ENCODE data around the gene UBALD1. TPM values are rescaled to one million over a fixed set of nuclear protein-coding genes. Genes with fewer than 3 reads are reported as not detected.

The UBALD1 gene
- total and polyA plus RNA-seq, 2 donors (not counting 3 experiments of a cell fraction or from before 2014, with no cell fraction given), result 24.8 to 41.6 TPM

GRCh38 chr16:4591191-4591590 is 23.5 kb downstream of the UBALD1 start:
- dilution Hi-C loops (cut with MboI; ENCODE audit: extremely low pct_ligation_motif_present, low sequenced_read_pairs), result no loop called here
- Histone ChIP-seq H3K9me3 (replicated peaks; ENCODE audit: control insufficient read depth, insufficient read depth, low read length) (no peaks in the 10 kb centered on the region), H3K4me3 (replicated peaks in 1 of 3; ENCODE audit: insufficient read depth in 1 of 3, low read depth in 1 of 3, low read length in 3 of 3) (no peak overlapping the region), H3K4me2 (ENCODE audit: insufficient read depth, low read length) (no peak overlapping the region), H4K20me1 (replicated peaks; ENCODE audit: control insufficient read depth, extremely low read depth, insufficient read depth, low read length) (no peaks in the 10 kb centered on the region), H3K9me1 (replicated peaks; ENCODE audit: control insufficient read depth, extremely low read depth, insufficient read depth, low read length) (no peaks in the 10 kb centered on the region), H2AFZ (ENCODE audit: low read depth, low read length) (no peak overlapping the region), H3K79me2 (ENCODE audit: control insufficient read depth, insufficient read depth, low read length) (no peaks in the 10 kb centered on the region), H3K27ac (ENCODE audit: insufficient read depth, low read depth, low read length) (no peak overlapping the region), H3K36me3 (ENCODE audit: control insufficient read depth in 2 of 2, extremely low read depth in 1 of 2, insufficient read depth in 2 of 2, low read length in 2 of 2) (no peaks in the 10 kb centered on the region), H3K4me1 (ENCODE audit: control insufficient read depth, extremely low read depth, insufficient read depth, low read length) (no peaks in the 10 kb centered on the region), H3K9ac (replicated peaks; ENCODE audit: extremely low read depth, insufficient read depth, low read length) (no peak overlapping the region), H3K27me3 (ENCODE audit: control insufficient read depth in 2 of 2, insufficient read depth in 2 of 2, low read length in 2 of 2) (peaks cover 0 to 9% of the 10 kb centered on the region in 2 experiments)
- ChIA-PET CTCF (no interaction called here), POLR2A (no interaction called here)
- no peak for DNase-seq (ENCODE audit: low read depth, low spot score)
- no TSS peak for BruUV-seq (replicated peaks)
- TF ChIP-seq GATA2 (IDR thresholded peaks at IDR 0.05; ENCODE audit: insufficient read depth, insufficient read length, low read depth, low read length) (no peak), JUN (IDR thresholded peaks at IDR 0.05; ENCODE audit: borderline replicate concordance, insufficient read depth, insufficient read length, low read depth) (no peak), POLR2A (IDR thresholded peaks at IDR 0.05; ENCODE audit: low read depth, low read length) (no peak), MYC (IDR thresholded peaks at IDR 0.05; ENCODE audit: low read depth, low read length) (no peak), FOS (IDR thresholded peaks at IDR 0.05; ENCODE audit: borderline replicate concordance, insufficient read depth, low read length) (no peak), CTCF (IDR thresholded peaks at IDR 0.05; ENCODE audit: extremely low read depth in 1 of 2, insufficient read depth in 1 of 2, low read depth in 1 of 2, low read length in 2 of 2) (no peak), EZH2 (IDR thresholded peaks at IDR 0.05; ENCODE audit: borderline replicate concordance, low read depth, low read length, severe bottlenecking) (no peak)
- intact Hi-C loops (cut with micrococcal nuclease), result no loop called here
- FAIRE-seq, result no peak

- no peak overlapping the region for H3K4me2 ChIP-seq (ENCODE audit: insufficient read depth, low read length)
- H3K4me1 ChIP-seq (ENCODE audit: control insufficient read depth, extremely low read depth, insufficient read depth, low read length), result no peaks in the 10 kb centered on the region
- H2AFZ ChIP-seq (ENCODE audit: low read depth, low read length), result no peak overlapping the region
- intact Hi-C loops (cut with micrococcal nuclease) (no loop called here), dilution Hi-C loops (cut with MboI; ENCODE audit: extremely low pct_ligation_motif_present, low sequenced_read_pairs) (no loop called here)
- DNase-seq (ENCODE audit: low read depth, low spot score), result no peak
- FAIRE-seq, result no peak
- no TSS peak for BruUV-seq (replicated peaks)
- no peak overlapping the region for H3K4me3 ChIP-seq (replicated peaks in 1 of 3; ENCODE audit: insufficient read depth in 1 of 3, low read depth in 1 of 3, low read length in 3 of 3)
- H3K9me3 ChIP-seq (replicated peaks; ENCODE audit: control insufficient read depth, insufficient read depth, low read length), result no peaks in the 10 kb centered on the region
- no peak overlapping the region for H3K9ac ChIP-seq (replicated peaks; ENCODE audit: extremely low read depth, insufficient read depth, low read length)
- no peak overlapping the region for H3K27ac ChIP-seq (ENCODE audit: insufficient read depth, low read depth, low read length)
- peaks cover 0 to 9% of the 10 kb centered on the region in 2 experiments for H3K27me3 ChIP-seq (ENCODE audit: control insufficient read depth in 2 of 2, insufficient read depth in 2 of 2, low read length in 2 of 2)
- no peaks in the 10 kb centered on the region for H3K9me1 ChIP-seq (replicated peaks; ENCODE audit: control insufficient read depth, extremely low read depth, insufficient read depth, low read length)
- no peaks in the 10 kb centered on the region for H3K79me2 ChIP-seq (ENCODE audit: control insufficient read depth, insufficient read depth, low read length)
- CTCF ChIA-PET, result no interaction called here
- POLR2A ChIA-PET, result no interaction called here
- TF ChIP-seq CTCF (IDR thresholded peaks at IDR 0.05; ENCODE audit: extremely low read depth in 1 of 2, insufficient read depth in 1 of 2, low read depth in 1 of 2, low read length in 2 of 2) (no peak), MYC (IDR thresholded peaks at IDR 0.05; ENCODE audit: low read depth, low read length) (no peak), MAX (IDR thresholded peaks at IDR 0.05; ENCODE audit: insufficient read depth, insufficient read length) (no peak), FOS (IDR thresholded peaks at IDR 0.05; ENCODE audit: borderline replicate concordance, insufficient read depth, low read length) (no peak), JUN (IDR thresholded peaks at IDR 0.05; ENCODE audit: borderline replicate concordance, insufficient read depth, insufficient read length, low read depth) (no peak), GATA2 (IDR thresholded peaks at IDR 0.05; ENCODE audit: insufficient read depth, insufficient read length, low read depth, low read length) (no peak), POLR2AphosphoS5 (IDR thresholded peaks at IDR 0.05; ENCODE audit: insufficient read depth, low read depth, low read length) (no peak), POLR2A (IDR thresholded peaks at IDR 0.05; ENCODE audit: low read depth, low read length) (no peak), EZH2 (IDR thresholded peaks at IDR 0.05; ENCODE audit: borderline replicate concordance, low read depth, low read length, severe bottlenecking) (no peak)
- H3K36me3 ChIP-seq (ENCODE audit: control insufficient read depth in 2 of 2, extremely low read depth in 1 of 2, insufficient read depth in 2 of 2, low read length in 2 of 2), result no peaks in the 10 kb centered on the region
- no peaks in the 10 kb centered on the region for H4K20me1 ChIP-seq (replicated peaks; ENCODE audit: control insufficient read depth, extremely low read depth, insufficient read depth, low read length)
Measured at GRCh38 chr16:4588961-4589360, 25.7 kb downstream of the UBALD1 start.
